Cardiac muscle cell (in vitro differentiated cells and primary cell): ENCODE results near the gene CENPA. TPM values are rescaled to one million over a fixed set of nuclear protein-coding genes. Genes with fewer than 3 reads are reported as not detected.
"Not testable (repeated sequence)": the region's sequence is repeated elsewhere in the genome, so short reads cannot be mapped to it uniquely, and the experiment has no call there.

Experiments used
- DNase-seq, 2 donors: peaks; one replicate each; pipeline versions ENCODE4 v3.0.0 to v3.0.0-alpha.2; 2010 to 2017; ENCODE audit warnings: low read depth in 1 of 2, low spot score in 1 of 2
- H3K27ac ChIP-seq: fragments of 200-600 bp; sonication (generic); 2 replicates; pipeline ENCODE4 v1.5.1; 2016
- H3K27me3 ChIP-seq: fragments of 200-600 bp; sonication (generic); 2 replicates; pipeline ENCODE4 v1.6.0; 2016; ENCODE audit warnings: control low read depth
- H3K36me3 ChIP-seq: fragments of 200-600 bp; sonication (generic); 2 replicates; pipeline ENCODE4 v1.5.1; 2016; ENCODE audit warnings: control low read depth
- H3K4me1 ChIP-seq: fragments of 200-600 bp; sonication (generic); 2 replicates; pipeline ENCODE4 v1.8.1; 2017; ENCODE audit warnings: low read depth, mild to moderate bottlenecking, mixed run types
- H3K4me3 ChIP-seq: fragments of 200-600 bp; sonication (generic); 2 replicates; pipeline ENCODE4 v1.5.1; 2016; ENCODE audit warnings: mild to moderate bottlenecking
- H3K9me3 ChIP-seq: fragments of 200-600 bp; sonication (generic); 2 replicates; pipeline ENCODE4 v1.5.1; 2017; ENCODE audit warnings: low read depth, mild to moderate bottlenecking, control low read depth
- CTCF ChIP-seq: IDR thresholded peaks from 2 replicates; pipeline ENCODE4 v1.5.1; 2012; ENCODE audit warnings: low read depth, mild to moderate bottlenecking, low read length
- polyA plus RNA-seq: library from polyadenylated mRNA; unstranded; fragments of >200 nt; fragmentation: Nextera tagmentation; extraction: Ambion mirVana; gene quantifications from 2 replicates; pipeline ENCODE4 v1.2.1, GENCODE V29; 2016
- total RNA-seq: library from RNA; depleted of rRNA; stranded (reverse); fragments of >200 nt; gene quantifications from 2 replicates; pipeline ENCODE4 v1.2.3, GENCODE V29; 2016

CENPA gene
- total and polyA plus RNA-seq, 2 experiments from 2014 or later, result 5.1 to 18.6 TPM

GRCh38 chr2:26786207-26787028, 562 bp downstream of the CENPA start:
- Histone ChIP-seq H3K27me3 (no peaks in the 10 kb centered on the region), H3K9me3 (no peaks in the 10 kb centered on the region), H3K36me3 (no peaks in the 10 kb centered on the region), H3K27ac (no peak overlapping the region), H3K4me3 (peak overlapping the region; percentile 85), H3K4me1 (no peaks in the 10 kb centered on the region)
- TF ChIP-seq CTCF, result no peak
- DNase-seq, result peak in 1 of 2 donors; percentile 14

- no peak overlapping the region for H3K27ac ChIP-seq
- no peak overlapping the region for H3K4me3 ChIP-seq
Measured at GRCh38 chr2:26792720-26793119, 6.9 kb downstream of the CENPA start.

GRCh38 chr2:26793518-26793917, 7.7 kb downstream of the CENPA start:
- Histone ChIP-seq H3K36me3 (no peaks in the 10 kb centered on the region), H3K4me3 (no peak overlapping the region), H3K27me3 (no peaks in the 10 kb centered on the region), H3K27ac (no peak overlapping the region), H3K9me3 (no peaks in the 10 kb centered on the region), H3K4me1 (no peaks in the 10 kb centered on the region)
- TF ChIP-seq CTCF, result no peak
- DNase-seq, result no peak

More at GRCh38 chr2:26792720-26793119, 6.9 kb downstream of the CENPA start:
- H3K27me3 ChIP-seq, result no peaks in the 10 kb centered on the region
- no peaks in the 10 kb centered on the region for H3K4me1 ChIP-seq
- no peaks in the 10 kb centered on the region for H3K9me3 ChIP-seq
- no peaks in the 10 kb centered on the region for H3K36me3 ChIP-seq
- TF ChIP-seq CTCF, result no peak
- DNase-seq, result peak in 1 of 2 donors; percentile 58

GRCh38 chr2:26795135-26795534, 9.3 kb downstream of the CENPA start:
- H3K36me3 ChIP-seq, H3K4me1 ChIP-seq, H3K27ac ChIP-seq: not testable (repeated sequence)

GRCh38 chr2:26801328-26801727, 15.5 kb downstream of the CENPA start:
- H3K4me1 ChIP-seq, result no peaks in the 10 kb centered on the region
- H3K27me3 ChIP-seq, result no peaks in the 10 kb centered on the region
- no peaks in the 10 kb centered on the region for H3K36me3 ChIP-seq
- no peak for DNase-seq
- no peak for TF ChIP-seq CTCF
- H3K27ac ChIP-seq, result no peak overlapping the region
- H3K4me3 ChIP-seq, result no peak overlapping the region
- no peaks in the 10 kb centered on the region for H3K9me3 ChIP-seq

More at GRCh38 chr2:26795135-26795534, 9.3 kb downstream of the CENPA start:
- H3K4me3 ChIP-seq, H3K9me3 ChIP-seq, DNase-seq, H3K27me3 ChIP-seq: not testable (repeated sequence)

GRCh38 chr2:26801796-26802195, 15.9 kb downstream of the CENPA start:
- TF ChIP-seq CTCF, result no peak
- no peak overlapping the region for H3K27ac ChIP-seq
- no peaks in the 10 kb centered on the region for H3K9me3 ChIP-seq
- no peaks in the 10 kb centered on the region for H3K27me3 ChIP-seq
- H3K36me3 ChIP-seq, result no peaks in the 10 kb centered on the region
- H3K4me1 ChIP-seq, result no peaks in the 10 kb centered on the region
- no peak for DNase-seq
- H3K4me3 ChIP-seq, result no peak overlapping the region
